ENCODE data around the gene CACNA2D2. TPM values are rescaled to one million over a fixed set of nuclear protein-coding genes. Genes with fewer than 3 reads are reported as not detected.

The CACNA2D2 gene
- total RNA-seq, 1 experiment from 2014 or later = 22.0 TPM

DNA sequence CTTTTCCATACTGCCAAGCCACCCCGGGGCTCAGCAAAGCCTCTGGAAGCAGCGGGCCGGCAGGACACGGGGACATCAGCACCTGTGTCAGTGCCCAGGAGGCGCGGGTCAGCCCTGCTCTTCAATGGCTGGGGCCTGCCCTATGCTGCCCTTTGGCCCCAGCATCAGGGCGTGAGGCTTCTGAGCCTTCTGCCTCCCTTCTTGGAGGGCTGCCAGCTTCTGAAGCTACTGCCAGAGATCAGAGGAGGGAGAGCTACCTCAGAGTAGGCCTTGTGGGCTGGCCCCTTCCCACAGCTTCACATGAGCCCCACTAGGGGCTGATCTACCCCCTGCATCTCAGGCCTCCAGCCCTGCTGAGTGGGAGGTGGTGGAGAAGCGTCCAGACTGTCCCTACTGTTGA lies 131.1 kb downstream of the CACNA2D2 start:
- no peaks in the 10 kb centered on the region for H3K9me3 Mint-ChIP-seq
- ChIA-PET CTCF (interaction anchor here (0.6 to 0.7 kb wide), 2 partner anchors 143 to 177 kb away, joined by 3 to 4 read pairs; no protein-coding TSS in a partner anchor), POLR2A (no interaction called here)
- DNase-seq (ENCODE audit: low spot score) = no peak
- no peak for TF ChIP-seq GRHL2 (CRISPR knock-in tag; IDR thresholded peaks at IDR 0.05; ENCODE audit: insufficient replicate concordance, severe bottlenecking)
- TF ChIP-seq, protein P1, sequence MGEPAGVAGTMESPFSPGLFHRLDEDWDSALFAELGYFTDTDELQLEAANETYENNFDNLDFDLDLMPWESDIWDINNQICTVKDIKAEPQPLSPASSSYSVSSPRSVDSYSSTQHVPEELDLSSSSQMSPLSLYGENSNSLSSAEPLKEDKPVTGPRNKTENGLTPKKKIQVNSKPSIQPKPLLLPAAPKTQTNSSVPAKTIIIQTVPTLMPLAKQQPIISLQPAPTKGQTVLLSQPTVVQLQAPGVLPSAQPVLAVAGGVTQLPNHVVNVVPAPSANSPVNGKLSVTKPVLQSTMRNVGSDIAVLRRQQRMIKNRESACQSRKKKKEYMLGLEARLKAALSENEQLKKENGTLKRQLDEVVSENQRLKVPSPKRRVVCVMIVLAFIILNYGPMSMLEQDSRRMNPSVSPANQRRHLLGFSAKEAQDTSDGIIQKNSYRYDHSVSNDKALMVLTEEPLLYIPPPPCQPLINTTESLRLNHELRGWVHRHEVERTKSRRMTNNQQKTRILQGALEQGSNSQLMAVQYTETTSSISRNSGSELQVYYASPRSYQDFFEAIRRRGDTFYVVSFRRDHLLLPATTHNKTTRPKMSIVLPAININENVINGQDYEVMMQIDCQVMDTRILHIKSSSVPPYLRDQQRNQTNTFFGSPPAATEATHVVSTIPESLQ (CRISPR knock-in tag; IDR thresholded peaks at IDR 0.05) = no peak
- TF ChIP-seq, protein P2, sequence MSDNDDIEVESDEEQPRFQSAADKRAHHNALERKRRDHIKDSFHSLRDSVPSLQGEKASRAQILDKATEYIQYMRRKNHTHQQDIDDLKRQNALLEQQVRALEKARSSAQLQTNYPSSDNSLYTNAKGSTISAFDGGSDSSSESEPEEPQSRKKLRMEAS (CRISPR knock-in tag; IDR thresholded peaks at IDR 0.05) = no peak
- TF ChIP-seq, protein P3, sequence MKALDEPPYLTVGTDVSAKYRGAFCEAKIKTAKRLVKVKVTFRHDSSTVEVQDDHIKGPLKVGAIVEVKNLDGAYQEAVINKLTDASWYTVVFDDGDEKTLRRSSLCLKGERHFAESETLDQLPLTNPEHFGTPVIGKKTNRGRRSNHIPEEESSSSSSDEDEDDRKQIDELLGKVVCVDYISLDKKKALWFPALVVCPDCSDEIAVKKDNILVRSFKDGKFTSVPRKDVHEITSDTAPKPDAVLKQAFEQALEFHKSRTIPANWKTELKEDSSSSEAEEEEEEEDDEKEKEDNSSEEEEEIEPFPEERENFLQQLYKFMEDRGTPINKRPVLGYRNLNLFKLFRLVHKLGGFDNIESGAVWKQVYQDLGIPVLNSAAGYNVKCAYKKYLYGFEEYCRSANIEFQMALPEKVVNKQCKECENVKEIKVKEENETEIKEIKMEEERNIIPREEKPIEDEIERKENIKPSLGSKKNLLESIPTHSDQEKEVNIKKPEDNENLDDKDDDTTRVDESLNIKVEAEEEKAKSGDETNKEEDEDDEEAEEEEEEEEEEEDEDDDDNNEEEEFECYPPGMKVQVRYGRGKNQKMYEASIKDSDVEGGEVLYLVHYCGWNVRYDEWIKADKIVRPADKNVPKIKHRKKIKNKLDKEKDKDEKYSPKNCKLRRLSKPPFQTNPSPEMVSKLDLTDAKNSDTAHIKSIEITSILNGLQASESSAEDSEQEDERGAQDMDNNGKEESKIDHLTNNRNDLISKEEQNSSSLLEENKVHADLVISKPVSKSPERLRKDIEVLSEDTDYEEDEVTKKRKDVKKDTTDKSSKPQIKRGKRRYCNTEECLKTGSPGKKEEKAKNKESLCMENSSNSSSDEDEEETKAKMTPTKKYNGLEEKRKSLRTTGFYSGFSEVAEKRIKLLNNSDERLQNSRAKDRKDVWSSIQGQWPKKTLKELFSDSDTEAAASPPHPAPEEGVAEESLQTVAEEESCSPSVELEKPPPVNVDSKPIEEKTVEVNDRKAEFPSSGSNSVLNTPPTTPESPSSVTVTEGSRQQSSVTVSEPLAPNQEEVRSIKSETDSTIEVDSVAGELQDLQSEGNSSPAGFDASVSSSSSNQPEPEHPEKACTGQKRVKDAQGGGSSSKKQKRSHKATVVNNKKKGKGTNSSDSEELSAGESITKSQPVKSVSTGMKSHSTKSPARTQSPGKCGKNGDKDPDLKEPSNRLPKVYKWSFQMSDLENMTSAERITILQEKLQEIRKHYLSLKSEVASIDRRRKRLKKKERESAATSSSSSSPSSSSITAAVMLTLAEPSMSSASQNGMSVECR (CRISPR knock-in tag; IDR thresholded peaks at IDR 0.05; ENCODE audit: borderline replicate concordance) = no peak
- TF ChIP-seq ZNF416 (CRISPR knock-in tag; IDR thresholded peaks at IDR 0.05) = no peak
- no peak for TF ChIP-seq CREM (CRISPR knock-in tag; IDR thresholded peaks at IDR 0.05)
- TF ChIP-seq, protein P4, sequence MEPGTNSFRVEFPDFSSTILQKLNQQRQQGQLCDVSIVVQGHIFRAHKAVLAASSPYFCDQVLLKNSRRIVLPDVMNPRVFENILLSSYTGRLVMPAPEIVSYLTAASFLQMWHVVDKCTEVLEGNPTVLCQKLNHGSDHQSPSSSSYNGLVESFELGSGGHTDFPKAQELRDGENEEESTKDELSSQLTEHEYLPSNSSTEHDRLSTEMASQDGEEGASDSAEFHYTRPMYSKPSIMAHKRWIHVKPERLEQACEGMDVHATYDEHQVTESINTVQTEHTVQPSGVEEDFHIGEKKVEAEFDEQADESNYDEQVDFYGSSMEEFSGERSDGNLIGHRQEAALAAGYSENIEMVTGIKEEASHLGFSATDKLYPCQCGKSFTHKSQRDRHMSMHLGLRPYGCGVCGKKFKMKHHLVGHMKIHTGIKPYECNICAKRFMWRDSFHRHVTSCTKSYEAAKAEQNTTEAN (CRISPR knock-in tag; IDR thresholded peaks at IDR 0.05) = no peak
- no peak for TF ChIP-seq ZNF423 (CRISPR knock-in tag; IDR thresholded peaks at IDR 0.05)
- TF ChIP-seq ZNF396 (CRISPR knock-in tag; IDR thresholded peaks at IDR 0.05; ENCODE audit: borderline replicate concordance) = no peak
- no peak for TF ChIP-seq GTF2I (CRISPR knock-in tag; conservative IDR thresholded peaks at IDR 0.05)
- TF ChIP-seq SOX15 (CRISPR knock-in tag; IDR thresholded peaks at IDR 0.05) = no peak
- TF ChIP-seq ELF4 (CRISPR knock-in tag; IDR thresholded peaks at IDR 0.05; ENCODE audit: low read depth) = no peak
- TF ChIP-seq, protein P5, sequence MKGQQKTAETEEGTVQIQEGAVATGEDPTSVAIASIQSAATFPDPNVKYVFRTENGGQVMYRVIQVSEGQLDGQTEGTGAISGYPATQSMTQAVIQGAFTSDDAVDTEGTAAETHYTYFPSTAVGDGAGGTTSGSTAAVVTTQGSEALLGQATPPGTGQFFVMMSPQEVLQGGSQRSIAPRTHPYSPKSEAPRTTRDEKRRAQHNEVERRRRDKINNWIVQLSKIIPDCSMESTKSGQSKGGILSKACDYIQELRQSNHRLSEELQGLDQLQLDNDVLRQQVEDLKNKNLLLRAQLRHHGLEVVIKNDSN (CRISPR knock-in tag; IDR thresholded peaks at IDR 0.05) = no peak
- TF ChIP-seq ZNF263 (CRISPR knock-in tag; IDR thresholded peaks at IDR 0.05; ENCODE audit: low read depth) = no peak
- no peak for TF ChIP-seq TEAD1 (CRISPR knock-in tag; IDR thresholded peaks at IDR 0.05)
- no peak for TF ChIP-seq IRF2 (CRISPR knock-in tag; IDR thresholded peaks at IDR 0.05; ENCODE audit: borderline replicate concordance, low read depth)
- H3K36me3 Mint-ChIP-seq = no peaks in the 10 kb centered on the region
- no peak for ATAC-seq
- H3K4me3 Mint-ChIP-seq = no peak overlapping the region
- no peaks in the 10 kb centered on the region; the same call in 1 of the 2 replicates for H3K27me3 Mint-ChIP-seq (ENCODE audit: low read depth)
- H3K4me1 Mint-ChIP-seq = peaks cover 28% of the 10 kb centered on the region
- no peak overlapping the region for H3K27ac Mint-ChIP-seq

DNA sequence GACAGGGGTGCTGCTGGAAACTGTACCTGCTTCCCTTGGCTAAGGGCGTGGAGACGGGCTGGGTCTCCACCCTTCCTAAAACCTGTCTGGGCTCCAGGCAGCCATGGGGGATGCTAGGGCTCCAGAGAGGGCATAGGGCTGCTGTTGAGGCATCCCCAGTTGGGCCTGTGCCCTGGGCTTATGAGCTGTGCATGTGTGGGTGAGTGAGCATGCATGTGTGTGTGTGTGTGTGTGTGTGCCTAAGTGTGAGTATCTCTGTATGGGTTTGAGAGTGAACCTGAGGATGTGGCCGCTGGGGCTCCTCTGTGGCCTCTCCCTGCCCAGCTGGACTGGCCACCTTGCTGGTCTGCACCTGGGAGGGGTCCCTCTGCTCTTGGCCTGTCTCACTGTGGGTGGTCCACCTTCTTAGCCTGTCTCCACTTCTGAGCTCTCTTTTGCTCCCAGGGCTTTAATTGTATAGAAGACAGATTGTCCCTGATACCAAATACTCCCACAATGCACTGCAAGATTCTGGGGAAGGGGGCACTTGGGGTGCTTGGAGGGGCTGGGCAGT lies 132.2 kb downstream of the CACNA2D2 start:
- Mint-ChIP-seq H3K27me3 (ENCODE audit: low read depth) (peaks cover under 1% of the 10 kb centered on the region; the same call in 1 of the 2 replicates), H3K9me3 (no peaks in the 10 kb centered on the region), H3K36me3 (no peaks in the 10 kb centered on the region), H3K4me1 (peaks cover 28% of the 10 kb centered on the region), H3K4me3 (no peak overlapping the region), H3K27ac (no peak overlapping the region)
- POLR2A ChIA-PET = no interaction called here
- ATAC-seq = no peak
- no peak for DNase-seq (ENCODE audit: low spot score)
- CTCF ChIA-PET = interaction anchor here (0.6 to 1.6 kb wide), 13 partner anchors 10 to 178 kb away, joined by 3 to 13 read pairs (median 4); partner anchors contain the start of genes CYB561D2 and NPRL2
- TF ChIP-seq ELF4 (CRISPR knock-in tag; IDR thresholded peaks at IDR 0.05; ENCODE audit: low read depth) = no peak
- TF ChIP-seq, protein P6, sequence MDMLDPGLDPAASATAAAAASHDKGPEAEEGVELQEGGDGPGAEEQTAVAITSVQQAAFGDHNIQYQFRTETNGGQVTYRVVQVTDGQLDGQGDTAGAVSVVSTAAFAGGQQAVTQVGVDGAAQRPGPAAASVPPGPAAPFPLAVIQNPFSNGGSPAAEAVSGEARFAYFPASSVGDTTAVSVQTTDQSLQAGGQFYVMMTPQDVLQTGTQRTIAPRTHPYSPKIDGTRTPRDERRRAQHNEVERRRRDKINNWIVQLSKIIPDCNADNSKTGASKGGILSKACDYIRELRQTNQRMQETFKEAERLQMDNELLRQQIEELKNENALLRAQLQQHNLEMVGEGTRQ (CRISPR knock-in tag; IDR thresholded peaks at IDR 0.05) = no peak
- TF ChIP-seq, protein P7, sequence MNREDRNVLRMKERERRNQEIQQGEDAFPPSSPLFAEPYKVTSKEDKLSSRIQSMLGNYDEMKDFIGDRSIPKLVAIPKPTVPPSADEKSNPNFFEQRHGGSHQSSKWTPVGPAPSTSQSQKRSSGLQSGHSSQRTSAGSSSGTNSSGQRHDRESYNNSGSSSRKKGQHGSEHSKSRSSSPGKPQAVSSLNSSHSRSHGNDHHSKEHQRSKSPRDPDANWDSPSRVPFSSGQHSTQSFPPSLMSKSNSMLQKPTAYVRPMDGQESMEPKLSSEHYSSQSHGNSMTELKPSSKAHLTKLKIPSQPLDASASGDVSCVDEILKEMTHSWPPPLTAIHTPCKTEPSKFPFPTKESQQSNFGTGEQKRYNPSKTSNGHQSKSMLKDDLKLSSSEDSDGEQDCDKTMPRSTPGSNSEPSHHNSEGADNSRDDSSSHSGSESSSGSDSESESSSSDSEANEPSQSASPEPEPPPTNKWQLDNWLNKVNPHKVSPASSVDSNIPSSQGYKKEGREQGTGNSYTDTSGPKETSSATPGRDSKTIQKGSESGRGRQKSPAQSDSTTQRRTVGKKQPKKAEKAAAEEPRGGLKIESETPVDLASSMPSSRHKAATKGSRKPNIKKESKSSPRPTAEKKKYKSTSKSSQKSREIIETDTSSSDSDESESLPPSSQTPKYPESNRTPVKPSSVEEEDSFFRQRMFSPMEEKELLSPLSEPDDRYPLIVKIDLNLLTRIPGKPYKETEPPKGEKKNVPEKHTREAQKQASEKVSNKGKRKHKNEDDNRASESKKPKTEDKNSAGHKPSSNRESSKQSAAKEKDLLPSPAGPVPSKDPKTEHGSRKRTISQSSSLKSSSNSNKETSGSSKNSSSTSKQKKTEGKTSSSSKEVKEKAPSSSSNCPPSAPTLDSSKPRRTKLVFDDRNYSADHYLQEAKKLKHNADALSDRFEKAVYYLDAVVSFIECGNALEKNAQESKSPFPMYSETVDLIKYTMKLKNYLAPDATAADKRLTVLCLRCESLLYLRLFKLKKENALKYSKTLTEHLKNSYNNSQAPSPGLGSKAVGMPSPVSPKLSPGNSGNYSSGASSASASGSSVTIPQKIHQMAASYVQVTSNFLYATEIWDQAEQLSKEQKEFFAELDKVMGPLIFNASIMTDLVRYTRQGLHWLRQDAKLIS (CRISPR knock-in tag; IDR thresholded peaks at IDR 0.05; ENCODE audit: borderline replicate concordance) = no peak
- TF ChIP-seq, protein P8, sequence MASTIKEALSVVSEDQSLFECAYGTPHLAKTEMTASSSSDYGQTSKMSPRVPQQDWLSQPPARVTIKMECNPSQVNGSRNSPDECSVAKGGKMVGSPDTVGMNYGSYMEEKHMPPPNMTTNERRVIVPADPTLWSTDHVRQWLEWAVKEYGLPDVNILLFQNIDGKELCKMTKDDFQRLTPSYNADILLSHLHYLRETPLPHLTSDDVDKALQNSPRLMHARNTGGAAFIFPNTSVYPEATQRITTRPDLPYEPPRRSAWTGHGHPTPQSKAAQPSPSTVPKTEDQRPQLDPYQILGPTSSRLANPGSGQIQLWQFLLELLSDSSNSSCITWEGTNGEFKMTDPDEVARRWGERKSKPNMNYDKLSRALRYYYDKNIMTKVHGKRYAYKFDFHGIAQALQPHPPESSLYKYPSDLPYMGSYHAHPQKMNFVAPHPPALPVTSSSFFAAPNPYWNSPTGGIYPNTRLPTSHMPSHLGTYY (CRISPR knock-in tag; IDR thresholded peaks at IDR 0.05) = no peak
- TF ChIP-seq TCF7 (CRISPR knock-in tag; IDR thresholded peaks at IDR 0.05; ENCODE audit: low read depth) = no peak
